Measurements from ENCODE around the gene C19orf33.

Gene C19orf33

DNA sequence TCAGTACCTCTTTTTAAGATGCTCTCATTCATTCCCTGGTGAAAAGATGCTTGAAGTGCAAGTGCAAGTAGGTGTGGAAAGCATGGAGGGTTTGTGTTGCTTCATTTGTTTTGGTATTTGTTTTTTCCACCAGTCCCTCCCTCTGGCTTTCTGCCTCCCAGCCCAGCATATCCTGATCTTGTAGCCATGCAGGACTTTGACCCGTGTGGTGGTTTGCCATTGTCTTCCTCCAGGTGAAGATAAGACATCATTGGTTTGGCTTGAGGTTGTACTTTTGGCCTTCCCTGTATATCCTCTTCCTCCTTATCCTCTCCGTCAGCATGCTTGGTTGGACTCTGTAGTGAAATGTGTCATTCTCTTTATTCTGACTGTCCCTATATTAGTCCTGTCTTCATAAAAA, 30.6 kb upstream of the C19orf33 start:
- TF ChIP-seq CTCF (IDR thresholded peaks at IDR 0.05; ENCODE audit: low read depth, low read length): no peak
- DNase-seq (ENCODE audit: low read depth, low spot score): no peak
- in situ Hi-C loops (cut with HindIII; ENCODE audit: low sequenced_read_pairs): loop anchor here (25.0 kb wide), 1 partner anchor 136 kb away; no protein-coding TSS in a partner anchor
- H3K4me3 ChIP-seq (ENCODE audit: low read depth, low read length): no peak overlapping the region

- in situ Hi-C loops (cut with HindIII; ENCODE audit: low sequenced_read_pairs): loop anchor here (25.0 kb wide), 1 partner anchor 137 kb away; no protein-coding TSS in a partner anchor
- H3K4me3 ChIP-seq (ENCODE audit: low read depth, low read length): no peak overlapping the region
- TF ChIP-seq CTCF (IDR thresholded peaks at IDR 0.05; ENCODE audit: low read depth, low read length): no peak
- DNase-seq (ENCODE audit: low read depth, low spot score): no peak
Measured at GRCh38 chr19:38274739-38275138, 29.3 kb upstream of the C19orf33 start.

DNA sequence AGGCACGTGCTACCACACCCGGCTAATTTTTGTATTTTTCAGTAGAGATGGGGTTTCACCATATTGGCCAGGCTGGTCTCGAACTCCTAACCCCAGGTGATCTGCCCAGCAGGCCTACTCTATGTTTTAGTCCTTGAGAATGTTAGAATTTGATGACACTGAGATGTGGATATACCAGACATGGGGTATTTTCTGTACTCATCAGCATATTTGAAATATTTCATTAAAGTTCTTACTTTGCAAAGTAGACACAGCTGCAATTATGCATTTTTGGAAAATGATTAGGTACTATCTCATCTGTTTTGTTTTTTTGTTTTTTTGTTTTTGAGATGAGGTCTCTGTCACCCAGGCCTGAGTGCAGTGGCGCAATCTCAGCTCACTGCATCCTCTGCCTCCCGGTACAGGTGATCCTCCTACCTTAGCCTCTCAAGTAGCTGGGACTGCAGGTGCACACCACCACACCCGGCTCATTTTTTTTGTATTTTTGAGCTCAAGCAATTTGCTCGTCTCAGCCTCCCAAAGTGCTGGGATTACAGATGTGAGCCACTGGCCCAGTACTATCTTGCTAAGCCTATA, 27.0 kb upstream of the C19orf33 start:
- DNase-seq (ENCODE audit: low read depth, low spot score): no peak
- H3K4me3 ChIP-seq (ENCODE audit: low read depth, low read length): no peak overlapping the region
- in situ Hi-C loops (cut with HindIII; ENCODE audit: low sequenced_read_pairs): no loop called here
- TF ChIP-seq CTCF (IDR thresholded peaks at IDR 0.05; ENCODE audit: low read depth, low read length): no peak

DNA sequence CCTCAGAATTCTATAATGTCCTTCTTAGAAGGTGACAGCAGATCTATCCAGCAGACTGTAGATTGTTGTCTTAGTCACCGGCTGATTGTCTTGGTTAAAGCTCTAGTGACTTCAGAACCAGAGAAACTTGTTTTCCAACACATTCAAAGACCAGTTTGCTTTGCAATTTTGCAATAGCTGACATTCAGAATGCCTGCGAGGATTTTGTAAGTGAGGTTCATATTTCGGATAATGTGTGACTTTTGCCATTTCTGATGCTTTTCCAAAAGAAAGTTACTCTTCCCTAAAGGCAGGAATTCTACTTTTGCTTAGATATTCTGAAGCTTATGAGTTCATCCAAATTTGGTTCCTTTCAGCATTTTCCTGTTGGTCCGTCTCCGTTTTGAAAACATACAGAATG, 26.5 kb upstream of the C19orf33 start:
- no peak for TF ChIP-seq CTCF (IDR thresholded peaks at IDR 0.05; ENCODE audit: low read depth, low read length)
- no peak overlapping the region for H3K4me3 ChIP-seq (ENCODE audit: low read depth, low read length)
- in situ Hi-C loops (cut with HindIII; ENCODE audit: low sequenced_read_pairs): no loop called here
- no peak for DNase-seq (ENCODE audit: low read depth, low spot score)

- in situ Hi-C loops (cut with HindIII; ENCODE audit: low sequenced_read_pairs): no loop called here
- no peak for TF ChIP-seq CTCF (IDR thresholded peaks at IDR 0.05; ENCODE audit: low read depth, low read length)
- DNase-seq (ENCODE audit: low read depth, low spot score): no peak
- H3K4me3 ChIP-seq (ENCODE audit: low read depth, low read length): no peak overlapping the region
Measured at GRCh38 chr19:38277969-38278680, 25.9 kb upstream of the C19orf33 start.

GRCh38 chr19:38278751-38279150, 25.3 kb upstream of the C19orf33 start:
- TF ChIP-seq CTCF (IDR thresholded peaks at IDR 0.05; ENCODE audit: low read depth, low read length): no peak
- no peak overlapping the region for H3K4me3 ChIP-seq (ENCODE audit: low read depth, low read length)
- no peak for DNase-seq (ENCODE audit: low read depth, low spot score)
- in situ Hi-C loops (cut with HindIII; ENCODE audit: low sequenced_read_pairs): no loop called here
